Neuronal stem cell (in vitro differentiated cells): ENCODE measurements around the gene MMP14.
"Not testable (repeated sequence)": the region's sequence is repeated elsewhere in the genome, so short reads cannot be mapped to it uniquely, and the experiment has no call there.

ENCODE experiments used
- DNase-seq: peaks from one replicate; pipeline ENCODE4 v3.0.0-alpha.2; 2013; ENCODE audit warnings: low spot score
- H2AFZ ChIP-seq: one replicate; pipeline ENCODE4 v1.6.1; 2013; ENCODE audit warnings: mild to moderate bottlenecking, low read length, inconsistent platforms
- H2AK5ac ChIP-seq: 2 replicates; pipeline ENCODE4 v1.6.1; 2013; ENCODE audit warnings: low read depth, mild to moderate bottlenecking, inconsistent platforms, low read length, moderate library complexity, mixed read lengths
- H2BK120ac ChIP-seq: 2 replicates; pipeline ENCODE4 v1.6.1; 2013; ENCODE audit warnings: low read depth, mild to moderate bottlenecking, inconsistent platforms, low read length, moderate library complexity, mixed read lengths
- H2BK12ac ChIP-seq: one replicate; pipeline ENCODE4 v1.6.1; 2013; ENCODE audit warnings: low read length, inconsistent platforms
- H2BK15ac ChIP-seq: 2 replicates; pipeline ENCODE4 v1.6.1; 2013; ENCODE audit warnings: mild to moderate bottlenecking, low read length, inconsistent platforms, mixed read lengths
- H2BK5ac ChIP-seq: one replicate; pipeline ENCODE4 v1.6.1; 2013; ENCODE audit warnings: inconsistent platforms, mild to moderate bottlenecking, low read length, moderate library complexity
- H3K14ac ChIP-seq: one replicate; pipeline ENCODE4 v1.6.1; 2013; ENCODE audit warnings: low read length, inconsistent platforms
- H3K18ac ChIP-seq: 2 replicates; pipeline ENCODE4 v1.6.1; 2013; ENCODE audit warnings: low read length, inconsistent platforms
- H3K23ac ChIP-seq: 2 replicates; pipeline ENCODE4 v1.6.1; 2013; ENCODE audit warnings: low read depth, mild to moderate bottlenecking, mixed read lengths, low read length, inconsistent platforms; ENCODE audit not compliant: poor library complexity
- H3K27ac ChIP-seq: replicated peaks from 3 replicates; pipeline ENCODE4 v1.5.1; 2013; ENCODE audit warnings: low read length, inconsistent platforms
- H3K27me3 ChIP-seq, 3 experiments: 2 replicates each; pipeline ENCODE4 v1.6.1; 2013; ENCODE audit warnings: low read length in 3 of 3, mild to moderate bottlenecking in 2 of 3, inconsistent platforms in 1 of 3, low read depth in 1 of 3, mixed read lengths in 1 of 3, moderate library complexity in 1 of 3; ENCODE audit not compliant: control insufficient read depth in 3 of 3, insufficient read depth in 3 of 3
- H3K36me3 ChIP-seq, 2 donors: replicated peaks in 1 of 2; 2 replicates each; pipeline ENCODE4 v1.6.1; 2013; ENCODE audit warnings: low read length in 2 of 2; ENCODE audit not compliant: control insufficient read depth in 2 of 2, insufficient read depth in 2 of 2
- H3K4ac ChIP-seq: 2 replicates; pipeline ENCODE4 v1.6.1; 2013; ENCODE audit warnings: inconsistent platforms, mild to moderate bottlenecking, low read length, moderate library complexity
- H3K4me1 ChIP-seq, 2 donors: 1 replicate in 1 of 2; 2 replicates in 1 of 2; pipeline ENCODE4 v1.6.1; 2013; ENCODE audit warnings: low read length in 2 of 2, low read depth in 1 of 2; ENCODE audit not compliant: control insufficient read depth in 2 of 2, insufficient read depth in 1 of 2
- H3K4me2 ChIP-seq: one replicate; pipeline ENCODE4 v1.6.1; 2013; ENCODE audit warnings: mild to moderate bottlenecking, low read length, inconsistent platforms; ENCODE audit not compliant: insufficient read depth, poor library complexity, severe bottlenecking
- H3K4me3 ChIP-seq, 2 donors: 2 replicates each; pipeline ENCODE4 v1.5.1; 2013; ENCODE audit warnings: low read length in 2 of 2, mild to moderate bottlenecking in 2 of 2, inconsistent platforms in 1 of 2, moderate library complexity in 1 of 2
- H3K79me1 ChIP-seq: one replicate; pipeline ENCODE4 v1.6.1; 2013; ENCODE audit warnings: low read depth, mild to moderate bottlenecking, inconsistent platforms, low read length, moderate library complexity
- H3K9ac ChIP-seq: one replicate; pipeline ENCODE4 v1.6.1; 2013; ENCODE audit warnings: mild to moderate bottlenecking, low read depth, low read length, inconsistent platforms; ENCODE audit not compliant: poor library complexity
- H3K9me3 ChIP-seq, 2 donors: replicated peaks in 1 of 2; 2 replicates each; pipeline versions ENCODE3 to v1.6.1; 2013; ENCODE audit warnings: low read length in 2 of 2, mild to moderate bottlenecking in 2 of 2, inconsistent platforms in 1 of 2, low read depth in 1 of 2, mixed read lengths in 1 of 2, moderate library complexity in 1 of 2; ENCODE audit not compliant: control insufficient read depth in 2 of 2, insufficient read depth in 1 of 2
- H4K8ac ChIP-seq: one replicate; pipeline ENCODE4 v1.6.1; 2013; ENCODE audit warnings: low read depth, mild to moderate bottlenecking, inconsistent platforms, low read length, moderate library complexity
- H4K91ac ChIP-seq: one replicate; pipeline ENCODE4 v1.6.1; 2013; ENCODE audit warnings: low read length, low read depth, mild to moderate bottlenecking, inconsistent platforms; ENCODE audit not compliant: poor library complexity
- WGBS, 2 donors: extraction: QIAGEN DNeasy Blood & Tissue Kit; methylation state at CpG; one replicate each; pipeline ENCODE4 v1.1.7; 2013; ENCODE audit warnings: missing lambda C conversion rate in 2 of 2, mixed read lengths in 1 of 2; ENCODE audit not compliant: insufficient read length in 2 of 2, insufficient replicate concordance in 1 of 2; ENCODE audit errors: extremely low coverage in 2 of 2; 5-methylcytosine and 5-hydroxymethylcytosine counted together

Gene MMP14

GRCh38 chr14:22854963-22855724 is 18.8 kb downstream of the MMP14 start:
- Histone ChIP-seq H2BK120ac (no peak overlapping the region), H3K4me3 (no peak overlapping the region), H3K36me3 (no peaks in the 10 kb centered on the region), H3K27me3 (no peaks in the 10 kb centered on the region), H3K4me2 (no peak overlapping the region), H3K4me1 (peaks cover 1 to 3% of the 10 kb centered on the region in 2 donors), H4K91ac (no peak overlapping the region), H3K4ac (no peak overlapping the region), H3K14ac (no peak overlapping the region), H2BK15ac (no peak overlapping the region), H2AFZ (no peak overlapping the region), H2BK12ac (no peak overlapping the region), H3K9ac (no peak overlapping the region), H3K23ac (no peak overlapping the region), H2AK5ac (no peak overlapping the region), H4K8ac (no peak overlapping the region), H2BK5ac (no peak overlapping the region), H3K18ac (no peak overlapping the region), H3K27ac (no peak overlapping the region), H3K79me1 (no peaks in the 10 kb centered on the region), H3K9me3 (peaks cover 0 to 4% of the 10 kb centered on the region in 2 donors)
- DNase-seq, result no peak
- no CpG with 5 or more reads among the region's 8 CpGs for WGBS, 2 donors

DNA sequence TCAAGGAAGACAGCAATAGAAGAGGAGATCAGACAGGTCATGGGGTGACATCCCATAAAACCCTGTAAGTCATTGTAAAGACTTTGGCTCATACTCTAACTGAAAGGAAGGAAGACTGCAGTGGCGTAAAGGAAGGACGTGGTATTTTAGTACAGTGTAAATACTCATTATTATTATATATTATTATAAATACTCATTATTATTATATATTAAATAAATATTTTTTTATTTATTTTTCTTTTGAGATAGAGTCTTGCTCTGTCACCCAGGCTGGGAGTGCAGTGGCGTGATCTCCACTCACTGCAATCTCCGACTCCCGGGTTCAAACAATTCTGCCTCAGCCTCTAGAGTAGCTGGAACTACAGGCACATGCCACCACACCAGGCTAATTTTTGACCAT is 20.0 kb downstream of the MMP14 start:
- Histone ChIP-seq H3K36me3 (no peaks in the 10 kb centered on the region), H2BK120ac (no peak overlapping the region), H2BK15ac (no peak overlapping the region)

DNA sequence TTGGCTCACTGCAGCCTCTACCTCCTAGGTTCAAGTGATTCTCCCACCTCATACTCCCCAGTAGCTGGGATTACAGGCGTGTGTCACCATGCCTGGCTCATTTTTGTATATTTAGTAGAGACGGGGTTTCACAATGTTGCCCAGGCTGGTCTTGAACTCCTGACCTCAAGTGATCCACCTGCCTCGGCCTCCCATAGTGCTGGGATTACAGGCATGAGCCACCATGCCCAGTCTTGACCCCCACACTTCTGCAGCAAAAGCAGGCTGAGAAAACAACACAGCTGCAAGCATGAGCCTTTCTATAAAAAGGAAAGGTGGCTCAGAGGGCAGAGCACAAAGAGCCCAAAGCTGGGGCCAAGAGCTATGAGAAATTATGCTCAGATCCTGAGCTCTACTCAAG is 24.0 kb downstream of the MMP14 start:
- H3K14ac ChIP-seq, H2BK120ac ChIP-seq, H2BK5ac ChIP-seq, H3K9me3 ChIP-seq, H2BK15ac ChIP-seq, H3K27ac ChIP-seq, H3K18ac ChIP-seq, H2AFZ ChIP-seq, H4K91ac ChIP-seq, H3K79me1 ChIP-seq, H3K9ac ChIP-seq, DNase-seq, H3K4me2 ChIP-seq, H2AK5ac ChIP-seq, H3K36me3 ChIP-seq, H3K23ac ChIP-seq, H3K4me3 ChIP-seq, H3K4me1 ChIP-seq, H3K4ac ChIP-seq, H2BK12ac ChIP-seq, H4K8ac ChIP-seq, H3K27me3 ChIP-seq: not testable (repeated sequence)
- no CpG with 5 or more reads among the region's 3 CpGs for WGBS, 2 donors

More for the DNA sequence above, 20.0 kb downstream of the MMP14 start:
- no peak overlapping the region for H4K8ac ChIP-seq
- peaks cover 1 to 3% of the 10 kb centered on the region in 2 donors for H3K4me1 ChIP-seq
- no peak overlapping the region for H3K18ac ChIP-seq
- no peak overlapping the region for H3K4me2 ChIP-seq
- H3K9ac ChIP-seq, result no peak overlapping the region
- no peak overlapping the region for H2BK5ac ChIP-seq
- H3K27me3 ChIP-seq, result no peaks in the 10 kb centered on the region
- H3K14ac ChIP-seq, result no peak overlapping the region
- H3K79me1 ChIP-seq, result no peaks in the 10 kb centered on the region
- WGBS, 2 donors, result no CpG with 5 or more reads among the region's 5 CpGs
- H3K4me3 ChIP-seq, result no peak overlapping the region
- DNase-seq, result no peak
- no peak overlapping the region for H2AFZ ChIP-seq
- no peak overlapping the region for H3K23ac ChIP-seq
- no peak overlapping the region for H3K4ac ChIP-seq
- H2BK12ac ChIP-seq, result no peak overlapping the region
- H3K27ac ChIP-seq, result no peak overlapping the region
- H4K91ac ChIP-seq, result no peak overlapping the region
- H3K9me3 ChIP-seq, result peaks cover 0 to 4% of the 10 kb centered on the region in 2 donors
- no peak overlapping the region for H2AK5ac ChIP-seq

GRCh38 chr14:22861651-22862050 is 25.3 kb downstream of the MMP14 start:
- Histone ChIP-seq H4K91ac (no peak overlapping the region), H2BK12ac (no peak overlapping the region), H3K4me1 (no peaks in the 10 kb centered on the region), H3K14ac (no peak overlapping the region), H2BK15ac (no peak overlapping the region), H3K4me3 (no peak overlapping the region), H3K4ac (no peak overlapping the region), H3K18ac (no peak overlapping the region), H2BK5ac (no peak overlapping the region), H3K9ac (no peak overlapping the region), H3K36me3 (no peaks in the 10 kb centered on the region), H3K9me3 (peaks cover 0 to 4% of the 10 kb centered on the region in 2 donors), H2AK5ac (no peak overlapping the region), H3K79me1 (no peaks in the 10 kb centered on the region), H3K27ac (no peak overlapping the region), H3K4me2 (no peak overlapping the region), H3K27me3 (no peaks in the 10 kb centered on the region), H2BK120ac (no peak overlapping the region), H2AFZ (no peak overlapping the region), H3K23ac (no peak overlapping the region), H4K8ac (no peak overlapping the region)
- DNase-seq, result no peak
